HepG2 (cell line): ENCODE measurements around the gene PLCB1. TPM values are rescaled to one million over a fixed set of nuclear protein-coding genes. Genes with fewer than 3 reads are reported as not detected.

Source experiments
- ATAC-seq: fragments of 200-7000 bp; cut with Tn5 transposase; 3 replicates; pipeline ENCODE4 v1.9.1; 2020; ENCODE audit warnings: mild to moderate bottlenecking, moderate library complexity
- BruUV-seq: library from RNA; stranded (reverse); fragments of 400-500 nt; replicated peaks from 2 replicates; lab custom pipeline; 2021; lab: Mats Ljungman, UMichigan
- CTCF ChIA-PET: fragments of 300-600 bp; formaldehyde crosslinking; extraction: SDS; loops from one replicate; lab custom pipeline; 2021; ENCODE audit warnings: low total read pairs, inconsistent platforms, low intra/inter-chr PET ratio; lab: Yijun Ruan, JAX
- POLR2A ChIA-PET: fragments of 350-600 bp; sonication (Branson Sonifier 250); formaldehyde crosslinking; loops from one replicate; lab custom pipeline; 2020; ENCODE audit warnings: antibody characterized with exemption, inconsistent platforms; lab: Yijun Ruan, JAX
- DNase-seq: peaks from one replicate; pipeline ENCODE4 v3.0.0-alpha.2; 2015; ENCODE audit warnings: low spot score
- FAIRE-seq: peaks from 3 replicates; lab custom pipeline; 2011; peaks lifted over from hg19 to GRCh38; lab: Jason Lieb, UNC
- H2AFZ ChIP-seq: one replicate; pipeline ENCODE4 v1.6.1; 2011; ENCODE audit warnings: low read length, inconsistent platforms
- H3K27ac ChIP-seq: fragments of 300-600 bp; 3 replicates; pipeline ENCODE4 v1.8.0; 2011; ENCODE audit warnings: mixed run types, mild to moderate bottlenecking, mixed read lengths, low read length, inconsistent platforms; ENCODE audit not compliant: insufficient read depth; ENCODE audit errors: extremely low read length
- H3K27me3 ChIP-seq, 2 experiments: fragments of 200-600 bp in 1 of 2; 2 replicates in 1 of 2; 3 replicates in 1 of 2; pipeline versions ENCODE4 v1.6.0 to v1.8.0; 2011; ENCODE audit warnings: low read length in 2 of 2, mild to moderate bottlenecking in 2 of 2, moderate library complexity in 2 of 2, inconsistent platforms in 1 of 2; ENCODE audit not compliant: insufficient read depth in 2 of 2, control insufficient read depth in 1 of 2
- H3K36me3 ChIP-seq, 2 experiments: fragments of 200-600 bp in 1 of 2; replicated peaks in 1 of 2; 2 replicates in 1 of 2; 3 replicates in 1 of 2; pipeline versions ENCODE4 v1.5.1 to v1.8.0; 2011; ENCODE audit warnings: low read length in 2 of 2, inconsistent platforms in 1 of 2; ENCODE audit not compliant: insufficient read depth in 2 of 2, control insufficient read depth in 1 of 2
- H3K4me1 ChIP-seq: 2 replicates; pipeline ENCODE4 v1.5.1; 2012; ENCODE audit warnings: low read length, inconsistent platforms; ENCODE audit not compliant: insufficient read depth
- H3K4me2 ChIP-seq: 2 replicates; pipeline ENCODE4 v1.6.0; 2011; ENCODE audit warnings: low read depth, low read length, inconsistent platforms
- H3K4me3 ChIP-seq, 3 experiments: fragments of 200-600 bp in 1 of 3; sonication (generic), shearing (Covaris generic) in 1 of 3; replicated peaks in 1 of 3; 2 replicates each; pipeline ENCODE4 v1.5.1; 2011 to 2016; ENCODE audit warnings: low read length in 3 of 3, inconsistent platforms in 2 of 3, low read depth in 2 of 3, mild to moderate bottlenecking in 2 of 3, control low read depth in 1 of 3, mixed read lengths in 1 of 3; ENCODE audit not compliant: insufficient read depth in 1 of 3
- H3K79me2 ChIP-seq: one replicate; pipeline ENCODE4 v1.6.1; 2011; ENCODE audit warnings: low read length, inconsistent platforms; ENCODE audit not compliant: insufficient read depth
- H3K9ac ChIP-seq: 2 replicates; pipeline ENCODE4 v1.6.0; 2011; ENCODE audit warnings: mild to moderate bottlenecking, low read depth, low read length, inconsistent platforms; ENCODE audit not compliant: insufficient read depth
- H3K9me3 ChIP-seq: 2 replicates; pipeline ENCODE4 v1.5.1; 2012; ENCODE audit warnings: mild to moderate bottlenecking, low read length
- H4K20me1 ChIP-seq: 2 replicates; pipeline ENCODE4 v1.6.0; 2011; ENCODE audit warnings: inconsistent platforms, mild to moderate bottlenecking, low read length, moderate library complexity; ENCODE audit not compliant: insufficient read depth
- GATAD2A ChIP-seq: IDR thresholded peaks from 2 replicates; pipeline ENCODE4 v1.6.1; 2016
- HNF4G ChIP-seq, 2 experiments: sonication (generic) in 1 of 2; formaldehyde crosslinking in 1 of 2; IDR thresholded peaks; 2 replicates each; pipeline versions ENCODE4 v1.4.0 to v1.6.1; 2011 to 2020; ENCODE audit warnings: borderline replicate concordance in 2 of 2, low read depth in 2 of 2, mild to moderate bottlenecking in 2 of 2, low read length in 1 of 2, missing genetic modification reagents in 1 of 2, moderate library complexity in 1 of 2
- HOMEZ ChIP-seq: IDR thresholded peaks from 2 replicates; pipeline ENCODE4 v1.6.1; 2016; ENCODE audit warnings: low read depth
- KDM5A ChIP-seq: fragments of 200-600 bp; sonication (generic); IDR thresholded peaks from 2 replicates; pipeline ENCODE4 v1.7.0; 2018; ENCODE audit warnings: antibody characterized with exemption, mild to moderate bottlenecking, low read length, borderline replicate concordance
- LCORL ChIP-seq, 2 experiments: fragments of 450-650 bp in 1 of 2; sonication (generic) in 1 of 2; formaldehyde crosslinking in 1 of 2; IDR thresholded peaks; 2 replicates each; pipeline versions ENCODE4 v1.5.0 to v1.6.1; 2017 to 2020; ENCODE audit warnings: antibody characterized with exemption in 1 of 2, missing genetic modification reagents in 1 of 2
- MAFF ChIP-seq: IDR thresholded peaks from 2 replicates; pipeline ENCODE4 v1.6.1; 2011; ENCODE audit warnings: low read depth, low read length, improper control_type of control experiment
- MAFK ChIP-seq, 2 experiments: IDR thresholded peaks in 1 of 2; conservative IDR thresholded peaks in 1 of 2; 2 replicates each; pipeline ENCODE4 v1.6.1; 2011; ENCODE audit warnings: improper control_type of control experiment in 2 of 2, low read length in 2 of 2
- MEIS1 ChIP-seq: sonication (generic); formaldehyde crosslinking; IDR thresholded peaks from 2 replicates; pipeline ENCODE4 v1.9.0; 2021; ENCODE audit warnings: mild to moderate bottlenecking, missing genetic modification reagents, moderate library complexity, borderline replicate concordance
- NCOR1 ChIP-seq: fragments of 200-600 bp; sonication (generic); IDR thresholded peaks from 2 replicates; pipeline ENCODE4 v1.7.0; 2017; ENCODE audit warnings: antibody characterized with exemption, low read length, borderline replicate concordance
- NKX3-1 ChIP-seq: sonication (generic); formaldehyde crosslinking; IDR thresholded peaks from 2 replicates; pipeline ENCODE4 v1.5.0; 2020; ENCODE audit warnings: missing genetic modification reagents
- NR2F2 ChIP-seq: IDR thresholded peaks from 2 replicates; pipeline ENCODE4 v1.6.1; 2012; ENCODE audit warnings: low read depth, inconsistent platforms, borderline replicate concordance
- POGZ ChIP-seq: sonication (generic); formaldehyde crosslinking; IDR thresholded peaks from 2 replicates; pipeline ENCODE4 v1.4.0; 2020; ENCODE audit warnings: mild to moderate bottlenecking, missing genetic modification reagents
- SAP130 ChIP-seq: IDR thresholded peaks from 2 replicates; pipeline ENCODE4 v1.6.1; 2016; ENCODE audit warnings: low read depth
- ZNF644 ChIP-seq: IDR thresholded peaks from 2 replicates; pipeline ENCODE4 v1.6.1; 2016; ENCODE audit warnings: low read depth
- WGBS: methylation state at CpG from one replicate; pipeline ENCODE4 v1.1.6; 2017; ENCODE audit warnings: low lambda C conversion rate; 5-methylcytosine and 5-hydroxymethylcytosine counted together
- in situ Hi-C: cut with HindIII; loops from 2 replicates; pipeline ENCODE4 v1.10.0; 2017; ENCODE audit warnings: low pct_unique_long_range_greater_than_20kb; ENCODE audit not compliant: extremely low pct_ligation_motif_present
- intact Hi-C: fragments of 100-400 bp; cut with micrococcal nuclease; formaldehyde crosslinking; loops from one replicate; pipeline ENCODE4 v1.10.0; 2022; ENCODE audit not compliant: unreplicated experiment
- polyA plus RNA-seq, 8 experiments: library from polyadenylated mRNA; depleted of rRNA in 3 of 8; stranded (reverse) in 7 of 8; unstranded in 1 of 8; fragments of >200 nt; fragmentation: Illumina TruSeq in 4 of 8; extraction: Trizol in 4 of 8; gene quantifications; 2 replicates each; pipeline versions ENCODE4 v1.2.1 to v1.2.3, GENCODE V29; 2011 to 2016; ENCODE audit warnings: low read depth in 4 of 8, missing spikeins in 1 of 8, mixed read lengths in 1 of 8; ENCODE audit not compliant: insufficient read depth in 1 of 8
- total RNA-seq, 5 experiments: library from RNA; depleted of rRNA; stranded (reverse); fragments of >200 nt; fragmentation: Illumina TruSeq; extraction: Trizol; gene quantifications; 2 replicates each; pipeline ENCODE4 v1.2.3, GENCODE V29; 2016; ENCODE audit warnings: low read depth in 1 of 5
- TF ChIP-seq, protein P1 (sequence below): sonication (generic); formaldehyde crosslinking; IDR thresholded peaks from 2 replicates; pipeline ENCODE4 v1.8.1; 2023; ENCODE audit warnings: mild to moderate bottlenecking, moderate library complexity, missing genetic modification reagents

The PLCB1 gene
- total and polyA plus RNA-seq, 2 of the 13 experiments (the other 11 are each of a cell fraction or from before 2014, with no cell fraction given), result 42.4 to 55.9 TPM

DNA sequence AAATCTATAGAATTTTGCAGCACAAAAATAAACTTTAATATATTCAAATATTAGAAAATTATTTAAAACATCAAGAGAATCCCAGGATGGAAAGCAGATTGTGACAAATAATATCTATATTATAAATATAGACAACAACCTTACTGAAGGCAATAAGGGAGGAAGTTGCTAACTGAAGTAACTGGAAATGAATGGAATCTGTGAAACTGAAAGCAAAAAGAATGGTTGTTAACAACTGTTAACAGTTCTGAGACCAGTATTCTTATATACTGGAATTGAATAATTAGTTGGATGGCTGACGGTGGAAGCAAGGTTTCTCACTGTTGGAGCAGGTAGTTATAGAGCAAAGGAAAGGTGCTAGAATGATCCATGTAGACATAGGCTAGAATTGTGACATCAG lies 220.4 kb downstream of the PLCB1 start (continued):
- TF ChIP-seq, protein P1, sequence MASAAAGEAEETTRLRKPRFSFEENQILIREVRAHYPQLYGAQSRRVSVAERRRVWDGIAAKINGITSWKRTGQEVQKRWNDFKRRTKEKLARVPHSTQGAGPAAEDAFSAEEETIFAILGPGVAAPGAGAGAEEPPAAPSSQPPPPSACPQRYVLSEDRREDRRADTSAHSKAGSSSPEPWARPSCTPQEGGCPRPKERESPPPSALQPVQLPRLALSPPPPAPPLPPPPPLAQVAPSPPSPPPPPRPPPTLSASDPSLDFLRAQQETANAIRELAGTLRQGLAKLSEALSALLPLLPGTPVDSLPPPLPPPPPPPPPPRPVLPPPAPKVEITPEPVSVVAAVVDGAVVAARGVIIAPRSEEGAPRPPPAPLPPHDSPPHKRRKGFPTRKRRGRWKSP (CRISPR knock-in tag), result no peak

GRCh38 chr20:8353512-8353911 lies 221.4 kb downstream of the PLCB1 start:
- H3K4me1 ChIP-seq, result peaks cover 11% of the 10 kb centered on the region
- H3K4me2 ChIP-seq, result no peak overlapping the region
- no peaks in the 10 kb centered on the region for H3K79me2 ChIP-seq
- no peaks in the 10 kb centered on the region for H4K20me1 ChIP-seq
- intact Hi-C loops (no loop called here), in situ Hi-C loops (no loop called here)
- FAIRE-seq (no peak), DNase-seq (no peak), ATAC-seq (no peak)
- H3K27me3 ChIP-seq, result no peaks in the 10 kb centered on the region
- no peaks in the 10 kb centered on the region for H3K9me3 ChIP-seq
- H3K9ac ChIP-seq, result no peak overlapping the region
- BruUV-seq, result no TSS peak
- 98% methylated on average over 2 of the region's 2 CpGs for WGBS
- H2AFZ ChIP-seq, result no peak overlapping the region
- TF ChIP-seq MAFF (peak; percentile 51; the same call in 1 of the 2 replicates), MAFK (conservative IDR thresholded peaks at IDR 0.05 in 1 of 2, IDR thresholded peaks at IDR 0.05 in 1 of 2; ENCODE audit: low read length in 2 of 2) (peak; percentile 43 to 73; a peak in 3 of 4 replicates), NKX3-1 (CRISPR knock-in tag) (no peak)
- no peak overlapping the region for H3K27ac ChIP-seq
- ChIA-PET POLR2A (no interaction called here), CTCF (no interaction called here)
- H3K36me3 ChIP-seq, result peaks cover 0 to 2% of the 10 kb centered on the region in 2 experiments; a peak in 2 of 5 replicates
- H3K4me3 ChIP-seq, result no peak overlapping the region

DNA sequence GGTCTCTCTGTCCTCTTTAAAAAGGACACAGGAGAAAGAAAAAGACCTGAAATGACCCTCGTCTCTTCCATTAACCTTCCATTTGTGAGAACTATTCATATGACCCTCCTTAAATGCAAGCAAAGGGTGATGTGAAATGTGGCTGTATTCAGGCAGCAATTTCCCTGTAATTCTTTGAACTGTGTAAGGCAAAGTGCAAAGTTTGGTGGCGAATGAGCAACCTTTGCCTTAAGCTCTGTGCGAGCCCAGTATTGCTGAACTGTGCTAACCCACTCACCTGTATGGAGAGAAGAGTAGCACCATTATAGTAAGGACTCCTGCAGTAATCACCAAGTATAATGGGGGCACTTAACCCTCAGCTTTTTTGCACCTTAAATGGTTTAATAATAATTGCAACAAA lies 223.4 kb downstream of the PLCB1 start:
- DNase-seq (peak; percentile 43), ATAC-seq (peak; percentile 90), FAIRE-seq (no peak)
- Histone ChIP-seq H3K4me3 (no peak overlapping the region), H2AFZ (no peak overlapping the region), H3K4me2 (no peak overlapping the region), H3K9ac (no peak overlapping the region), H3K9me3 (no peaks in the 10 kb centered on the region), H3K27ac (no peak overlapping the region), H3K27me3 (no peaks in the 10 kb centered on the region), H3K4me1 (peaks cover 11% of the 10 kb centered on the region), H3K36me3 (peaks cover 2% of the 10 kb centered on the region in 2 experiments; a peak in 3 of 5 replicates), H3K79me2 (no peaks in the 10 kb centered on the region), H4K20me1 (no peaks in the 10 kb centered on the region)
- no TSS peak for BruUV-seq
- 70% methylated on average over 3 of the region's 3 CpGs for WGBS
- in situ Hi-C loops, result no loop called here
- ChIA-PET CTCF (no interaction called here), POLR2A (interaction anchor here (1.1 kb wide), 1 partner anchor 10 kb away, joined by 4 read pairs; no protein-coding TSS in a partner anchor)
- intact Hi-C loops, result no loop called here
- 0 out of 2 replicates have a peak, but pooled peaks have one; percentile 20 for TF ChIP-seq ZNF644 (CRISPR knock-in tag)
- peak; percentile 54 for TF ChIP-seq GATAD2A (CRISPR knock-in tag)
- TF ChIP-seq SAP130 (CRISPR knock-in tag), result no peak
- peak; percentile 86 for TF ChIP-seq HNF4G (IDR thresholded peaks at IDR 0.05; ENCODE audit: borderline replicate concordance, low read depth, low read length)
- TF ChIP-seq HNF4G (CRISPR knock-in tag; IDR thresholded peaks at IDR 0.05; ENCODE audit: borderline replicate concordance, low read depth), result no peak
- no peak for TF ChIP-seq MEIS1 (CRISPR knock-in tag)
- TF ChIP-seq POGZ (CRISPR knock-in tag), result 0 out of 2 replicates have a peak, but pooled peaks have one; percentile 25
- peak; percentile 68; the same call in 1 of the 2 replicates for TF ChIP-seq HOMEZ (CRISPR knock-in tag)
- TF ChIP-seq KDM5A, result no peak
- 0 out of 2 replicates have a peak, but pooled peaks have one; percentile 29 for TF ChIP-seq NR2F2
- TF ChIP-seq LCORL (IDR thresholded peaks at IDR 0.05), result no peak
- peak; percentile 54; the same call in 1 of the 2 replicates for TF ChIP-seq LCORL (CRISPR knock-in tag; IDR thresholded peaks at IDR 0.05)
- peak; percentile 58; the same call in 1 of the 2 replicates for TF ChIP-seq NCOR1
